RKO (cell line): ENCODE measurements around the gene NOP9.
"Not testable (repeated sequence)": the region's sequence is repeated elsewhere in the genome, so short reads cannot be mapped to it uniquely, and the experiment has no call there.

Experiments used
- DNase-seq: peaks from one replicate; pipeline ENCODE4 v3.0.0-alpha.2; 2016; ENCODE audit warnings: low spot score

The NOP9 gene

DNA sequence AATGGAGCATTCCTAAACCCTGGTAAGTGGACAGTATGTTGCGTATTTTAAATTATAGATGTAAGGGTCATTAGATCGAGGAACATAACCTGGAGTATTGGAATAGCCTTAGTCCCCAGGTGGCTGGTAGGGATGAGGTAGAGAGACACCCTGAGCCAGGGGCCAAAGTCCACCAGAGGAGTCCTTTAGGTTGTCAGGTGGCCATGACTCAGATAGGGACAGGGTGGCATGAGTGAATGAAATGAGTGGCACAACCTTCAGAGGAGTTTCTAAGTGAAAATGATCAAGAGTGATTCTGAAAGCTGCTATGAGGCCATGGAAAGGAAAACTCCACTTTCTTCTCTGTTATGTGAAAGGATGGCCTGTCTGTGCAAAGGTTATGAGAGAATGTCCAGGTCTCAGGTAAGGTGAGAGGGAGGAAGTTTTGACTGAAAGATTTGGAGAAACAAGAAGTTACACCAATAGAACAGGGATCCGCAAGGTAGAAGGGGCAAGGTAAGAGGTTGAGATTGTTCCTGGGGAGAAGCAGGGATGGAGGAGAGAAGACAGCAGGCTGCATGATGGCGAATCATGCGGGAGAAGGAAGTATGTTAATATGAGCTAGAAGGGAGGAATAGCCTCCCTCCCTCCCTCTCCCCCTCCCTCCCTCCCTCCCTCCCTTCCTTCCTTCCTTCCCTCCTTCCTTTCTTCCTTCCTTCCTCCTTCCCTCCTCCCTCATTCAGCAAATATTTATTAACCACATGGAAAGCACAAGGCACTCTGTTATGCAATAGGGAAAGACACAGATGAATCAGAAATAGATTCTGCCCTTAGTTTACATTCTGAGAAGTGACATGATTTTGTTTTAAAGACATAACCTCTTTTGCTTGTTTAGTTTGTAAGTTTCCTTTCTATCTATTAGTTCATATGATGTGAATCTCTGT is 54.2 kb downstream of the NOP9 start:
- DNase-seq, result no peak

DNA sequence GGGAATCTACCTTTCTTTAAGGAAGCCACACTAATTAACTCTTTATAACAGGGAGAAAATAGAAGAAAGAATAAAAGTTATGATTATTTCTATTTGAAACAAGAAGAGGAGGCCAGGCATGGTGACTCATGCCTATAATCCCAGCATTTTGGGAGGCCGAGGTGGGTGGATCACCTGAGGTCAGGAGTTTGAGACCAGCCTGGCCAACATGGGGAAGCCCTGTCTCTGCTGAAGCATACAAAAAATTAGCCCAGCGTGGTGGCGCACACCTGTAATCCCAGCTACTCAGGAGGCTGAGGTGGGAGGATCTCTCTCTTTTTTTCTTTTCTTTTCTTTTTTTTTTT is 54.8 kb downstream of the NOP9 start:
- not testable (repeated sequence) for DNase-seq

DNA sequence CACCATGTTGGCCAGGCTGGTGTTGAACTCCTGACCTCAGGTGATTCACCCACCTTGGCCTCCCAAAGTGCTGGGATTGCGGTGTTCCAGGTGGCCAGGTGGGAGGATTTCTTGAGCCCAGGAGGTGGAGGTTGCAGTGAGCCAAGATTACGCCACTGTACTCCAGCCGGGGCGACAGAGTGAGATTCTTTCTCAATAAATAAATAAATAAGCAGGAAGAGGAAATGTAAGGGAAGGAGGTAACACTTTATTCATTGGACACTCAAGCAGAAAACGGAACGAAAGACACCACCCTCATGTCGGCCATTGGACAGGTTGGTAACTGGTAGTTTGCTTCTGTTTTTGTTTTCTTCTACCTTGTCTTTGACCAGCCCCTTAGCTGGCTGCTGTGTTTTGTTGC is 55.4 kb downstream of the NOP9 start:
- DNase-seq, result no peak

DNA sequence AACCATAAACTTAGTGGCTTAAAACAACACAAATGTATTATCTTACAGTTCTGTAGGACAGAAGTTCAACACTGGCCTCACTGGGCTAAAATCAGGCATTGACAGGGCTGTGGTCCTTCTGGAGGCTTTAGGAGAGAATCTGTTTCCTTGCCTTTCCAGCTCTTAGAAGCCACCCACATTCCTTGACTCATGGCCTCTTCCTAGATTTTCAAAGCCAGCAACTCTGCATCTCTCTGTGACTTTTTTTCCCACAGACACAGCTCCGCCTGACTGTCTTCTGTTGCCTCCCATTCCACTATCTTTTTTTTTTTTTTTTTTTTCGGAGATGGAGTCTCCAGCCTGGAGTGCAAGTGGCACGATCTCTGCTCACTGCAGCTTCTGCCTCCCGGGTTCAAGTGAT is 56.6 kb downstream of the NOP9 start:
- DNase-seq, result no peak
